Endothelial cell (in vitro differentiated cells): ENCODE data around the gene SAMD4A. TPM values are rescaled to one million over a fixed set of nuclear protein-coding genes. Genes with fewer than 3 reads are reported as not detected.
A peak's percentile ranks its signal among the peaks of the same experiment; 100 is the strongest.
"Not testable (repeated sequence)": the region's sequence is repeated elsewhere in the genome, so short reads cannot be mapped to it uniquely, and the experiment has no call there.

Experiments
- DNase-seq: peaks from one replicate; pipeline ENCODE4 v3.0.0; 2021; ENCODE audit warnings: low spot score
- H3K27ac Mint-ChIP-seq: one replicate; pipeline ENCODE4 v1.8.0; 2021; ENCODE audit warnings: mixed read lengths, inconsistent platforms; ENCODE audit not compliant: unreplicated experiment
- H3K27me3 Mint-ChIP-seq: one replicate; pipeline ENCODE4 v1.8.0; 2021; ENCODE audit warnings: mild to moderate bottlenecking, moderate library complexity, mixed read lengths, inconsistent platforms; ENCODE audit not compliant: unreplicated experiment
- H3K36me3 Mint-ChIP-seq: one replicate; pipeline ENCODE4 v1.8.0; 2021; ENCODE audit warnings: mild to moderate bottlenecking, low read depth, mixed read lengths, inconsistent platforms; ENCODE audit not compliant: unreplicated experiment
- H3K4me1 Mint-ChIP-seq: one replicate; pipeline ENCODE4 v1.8.0; 2021; ENCODE audit warnings: mild to moderate bottlenecking, mixed read lengths, inconsistent platforms; ENCODE audit not compliant: unreplicated experiment
- H3K4me3 Mint-ChIP-seq: one replicate; pipeline ENCODE4 v1.8.0; 2021; ENCODE audit warnings: mild to moderate bottlenecking, mixed read lengths, inconsistent platforms; ENCODE audit not compliant: unreplicated experiment
- H3K9me3 Mint-ChIP-seq: one replicate; pipeline ENCODE4 v1.8.0; 2021; ENCODE audit warnings: mixed read lengths, inconsistent platforms; ENCODE audit not compliant: unreplicated experiment
- total RNA-seq: library from RNA; stranded (reverse); fragmentation: NEBNext Ultra II Directional; extraction: Animal tissue kit (Norgen Biotek cat#: 25700); gene quantifications from one replicate; pipeline ENCODE4 v1.2.1, GENCODE V29; 2021; ENCODE audit not compliant: unreplicated experiment
- TF ChIP-seq, protein P1 (sequence below): fragments of 200-600 bp; sonication (generic); IDR thresholded peaks from one replicate; pipeline ENCODE4 v1.5.0; 2021; ENCODE audit warnings: antibody characterized with exemption; ENCODE audit not compliant: unreplicated experiment

The SAMD4A gene
- total RNA-seq, 1 donor from 2014 or later: 9.2 TPM

DNA sequence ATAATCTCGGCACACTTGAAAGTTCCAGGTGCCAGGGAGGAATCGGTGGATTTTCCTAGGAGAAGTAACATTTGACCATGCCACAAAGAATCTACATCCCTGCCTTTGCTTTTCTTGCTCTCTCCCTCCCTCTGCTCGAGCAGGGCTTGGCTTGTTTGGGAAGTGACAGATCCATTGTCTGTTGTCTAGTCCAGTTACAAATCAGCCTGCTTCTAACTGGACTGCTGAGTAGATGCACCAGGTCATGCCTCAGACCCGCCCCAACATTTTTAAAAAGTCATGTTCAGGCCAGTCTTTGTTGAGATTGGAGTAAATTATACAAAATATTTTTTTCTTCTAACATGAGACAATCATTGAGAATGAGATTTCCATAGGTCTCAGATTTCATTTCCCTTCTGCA lies 182.3 kb downstream of the SAMD4A start:
- no peak overlapping the region for H3K27ac Mint-ChIP-seq
- H3K4me1 Mint-ChIP-seq: peaks cover 18% of the 10 kb centered on the region
- H3K27me3 Mint-ChIP-seq: peaks cover 2% of the 10 kb centered on the region
- H3K4me3 Mint-ChIP-seq: no peak overlapping the region
- H3K36me3 Mint-ChIP-seq: peaks cover 9% of the 10 kb centered on the region
- H3K9me3 Mint-ChIP-seq: no peaks in the 10 kb centered on the region
- TF ChIP-seq, protein P1, sequence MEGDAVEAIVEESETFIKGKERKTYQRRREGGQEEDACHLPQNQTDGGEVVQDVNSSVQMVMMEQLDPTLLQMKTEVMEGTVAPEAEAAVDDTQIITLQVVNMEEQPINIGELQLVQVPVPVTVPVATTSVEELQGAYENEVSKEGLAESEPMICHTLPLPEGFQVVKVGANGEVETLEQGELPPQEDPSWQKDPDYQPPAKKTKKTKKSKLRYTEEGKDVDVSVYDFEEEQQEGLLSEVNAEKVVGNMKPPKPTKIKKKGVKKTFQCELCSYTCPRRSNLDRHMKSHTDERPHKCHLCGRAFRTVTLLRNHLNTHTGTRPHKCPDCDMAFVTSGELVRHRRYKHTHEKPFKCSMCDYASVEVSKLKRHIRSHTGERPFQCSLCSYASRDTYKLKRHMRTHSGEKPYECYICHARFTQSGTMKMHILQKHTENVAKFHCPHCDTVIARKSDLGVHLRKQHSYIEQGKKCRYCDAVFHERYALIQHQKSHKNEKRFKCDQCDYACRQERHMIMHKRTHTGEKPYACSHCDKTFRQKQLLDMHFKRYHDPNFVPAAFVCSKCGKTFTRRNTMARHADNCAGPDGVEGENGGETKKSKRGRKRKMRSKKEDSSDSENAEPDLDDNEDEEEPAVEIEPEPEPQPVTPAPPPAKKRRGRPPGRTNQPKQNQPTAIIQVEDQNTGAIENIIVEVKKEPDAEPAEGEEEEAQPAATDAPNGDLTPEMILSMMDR: no peak
- DNase-seq: no peak

DNA sequence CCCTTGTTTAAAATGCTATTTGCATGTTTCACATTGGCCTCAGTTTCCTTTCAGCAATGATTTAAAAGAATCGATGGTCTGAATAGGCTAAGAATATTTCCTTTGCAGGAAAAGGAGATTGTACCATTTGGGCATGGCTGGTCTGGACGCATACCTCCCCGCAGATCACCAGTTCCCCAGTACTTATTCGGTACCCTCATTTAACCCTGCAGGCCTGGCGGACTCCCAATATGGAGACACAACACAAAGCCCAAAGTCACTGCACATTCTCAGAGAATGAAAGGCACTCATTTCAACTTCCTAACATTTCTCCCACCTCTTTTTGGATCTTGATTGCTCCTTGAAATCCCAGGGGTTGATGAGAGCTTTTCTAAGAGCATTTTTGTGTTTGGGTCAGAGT lies 182.8 kb downstream of the SAMD4A start:
- H3K4me3 Mint-ChIP-seq: no peak overlapping the region
- no peaks in the 10 kb centered on the region for H3K9me3 Mint-ChIP-seq
- TF ChIP-seq, protein P1: no peak
- H3K27ac Mint-ChIP-seq: no peak overlapping the region
- peaks cover 15% of the 10 kb centered on the region for H3K4me1 Mint-ChIP-seq
- H3K27me3 Mint-ChIP-seq: peaks cover 3% of the 10 kb centered on the region
- peaks cover 10% of the 10 kb centered on the region for H3K36me3 Mint-ChIP-seq
- DNase-seq: no peak

DNA sequence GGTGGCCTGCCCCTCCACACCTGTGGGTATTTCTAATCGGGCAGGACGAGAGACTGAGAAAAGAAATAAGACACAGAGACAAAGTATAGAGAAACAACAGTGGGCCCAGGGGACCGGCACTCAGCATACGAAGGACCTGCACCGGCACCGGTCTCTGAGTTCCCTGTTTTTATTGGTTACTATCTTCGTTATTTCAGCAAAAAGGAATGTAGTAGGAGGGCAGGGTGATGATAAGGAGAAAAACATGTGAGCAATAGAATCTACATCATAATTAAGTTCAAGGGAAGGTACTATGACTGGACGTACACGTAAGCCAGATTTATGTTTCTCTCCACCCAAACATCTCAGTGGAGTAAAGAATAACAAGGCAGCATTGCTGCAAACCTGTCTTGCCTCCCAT lies 185.7 kb downstream of the SAMD4A start:
- H3K36me3 Mint-ChIP-seq, H3K27me3 Mint-ChIP-seq, DNase-seq, H3K9me3 Mint-ChIP-seq, H3K27ac Mint-ChIP-seq, H3K4me3 Mint-ChIP-seq: not testable (repeated sequence)
- peaks cover 22% of the 10 kb centered on the region for H3K4me1 Mint-ChIP-seq

DNA sequence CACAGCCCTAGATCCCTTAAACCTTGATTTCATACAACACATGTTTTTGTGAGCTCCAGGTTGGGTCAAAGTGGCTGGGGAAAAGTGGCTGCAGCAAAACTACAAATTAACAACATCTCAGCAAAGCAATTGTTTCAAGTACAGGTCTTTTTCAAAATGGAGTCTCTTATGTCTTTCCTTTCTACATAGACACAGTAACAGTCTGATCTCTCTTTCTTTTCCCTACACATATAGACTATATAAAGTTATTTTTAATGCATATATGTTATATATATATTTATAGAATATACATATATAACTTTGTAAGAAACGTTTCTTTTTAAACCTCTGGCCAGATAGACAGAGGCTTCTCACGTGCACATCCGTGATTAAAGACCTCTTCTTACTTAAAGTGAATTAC lies 186.5 kb downstream of the SAMD4A start:
- H3K9me3 Mint-ChIP-seq, DNase-seq, H3K4me3 Mint-ChIP-seq, H3K27ac Mint-ChIP-seq, H3K36me3 Mint-ChIP-seq, H3K27me3 Mint-ChIP-seq: not testable (repeated sequence)
- peaks cover 25% of the 10 kb centered on the region for H3K4me1 Mint-ChIP-seq

DNA sequence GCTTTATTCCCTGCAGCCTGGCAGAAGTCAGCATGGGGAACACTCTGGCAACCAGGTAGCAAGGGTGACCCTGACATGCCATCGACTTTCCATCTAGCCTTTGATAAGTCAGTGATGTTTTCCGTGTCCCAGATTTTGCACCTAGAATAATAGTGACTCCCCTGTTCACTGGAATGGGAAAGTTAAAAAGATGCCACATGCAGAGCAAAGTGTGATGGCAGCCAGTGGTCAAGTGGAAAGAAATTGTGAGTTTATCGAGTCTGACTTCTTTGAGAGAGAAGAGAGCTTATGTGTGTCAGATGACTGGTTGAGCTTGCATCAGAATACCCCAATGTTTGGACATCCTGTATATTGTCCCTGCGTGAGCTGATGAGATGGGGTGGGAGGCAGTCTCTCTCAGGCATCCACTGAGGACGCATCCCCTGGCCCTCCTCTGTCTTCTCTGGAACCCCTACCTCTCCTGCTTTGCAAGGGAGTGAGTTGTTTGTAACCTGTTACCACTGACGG lies 187.2 kb downstream of the SAMD4A start:
- TF ChIP-seq, protein P1: no peak
- Mint-ChIP-seq H3K27me3 (peaks cover 3% of the 10 kb centered on the region), H3K9me3 (no peaks in the 10 kb centered on the region)

DNA sequence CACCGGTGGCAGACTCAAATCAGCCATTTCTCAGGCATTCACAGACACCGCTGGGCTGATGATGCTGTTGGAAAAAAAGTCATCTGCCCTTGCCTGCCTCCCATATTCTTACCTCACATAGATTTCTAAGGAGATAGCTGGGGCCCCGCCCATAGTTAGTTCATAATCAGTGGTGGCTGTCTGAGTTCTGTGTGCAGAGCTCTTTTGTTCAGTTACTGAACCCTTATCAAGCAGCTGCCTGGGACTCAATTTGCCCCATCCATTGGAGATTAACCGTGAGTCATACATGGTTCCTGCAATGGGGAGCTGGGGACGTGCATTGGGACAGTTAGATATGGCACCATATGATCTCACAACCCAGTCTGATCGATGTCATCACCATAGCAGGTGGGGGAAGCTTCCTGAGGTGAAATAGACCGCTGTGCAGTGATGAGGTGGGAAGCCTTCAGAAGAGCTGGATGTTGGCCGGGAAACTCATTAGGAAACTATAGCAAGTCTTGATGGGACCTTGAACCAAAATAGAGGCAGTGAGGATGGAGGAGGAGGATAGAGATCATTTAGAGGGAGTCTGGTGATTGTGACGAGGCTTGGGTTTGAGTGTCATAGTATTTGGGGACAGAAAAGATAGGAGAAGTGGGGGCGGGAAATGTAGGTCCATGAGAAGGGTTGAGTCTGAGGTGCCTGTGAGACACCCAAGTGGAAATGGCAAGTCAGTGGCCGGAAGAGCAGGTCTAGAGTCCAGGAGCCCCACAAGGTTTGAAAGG lies 187.9 kb downstream of the SAMD4A start:
- Mint-ChIP-seq H3K9me3 (no peaks in the 10 kb centered on the region), H3K27me3 (peaks cover 6% of the 10 kb centered on the region), H3K4me3 (no peak overlapping the region), H3K27ac (no peak overlapping the region), H3K36me3 (peaks cover 7% of the 10 kb centered on the region), H3K4me1 (peaks cover 23% of the 10 kb centered on the region)
- TF ChIP-seq, protein P1: no peak
- no peak for DNase-seq

More for the DNA sequence above, 187.2 kb downstream of the SAMD4A start:
- Mint-ChIP-seq H3K36me3 (peaks cover 7% of the 10 kb centered on the region), H3K4me1 (peaks cover 24% of the 10 kb centered on the region), H3K27ac (no peak overlapping the region), H3K4me3 (peak overlapping the region; percentile 22)
- DNase-seq: no peak
